KMS-11 (cell line): Measurements from ENCODE around the gene LRFN3.
A peak's percentile ranks its signal among the peaks of the same experiment; 100 is the strongest.

Experiments
- H2AFZ ChIP-seq: fragments of 200-600 bp; sonication (generic); 2 replicates; pipeline ENCODE4 v1.6.1; 2016; ENCODE audit warnings: antibody characterized with exemption, mixed run types, low read depth
- H3K27ac ChIP-seq: fragments of 200-600 bp; sonication (generic); 2 replicates; pipeline ENCODE4 v1.6.1; 2016; ENCODE audit warnings: mild to moderate bottlenecking, mixed run types
- H3K27me3 ChIP-seq: fragments of 200-600 bp; sonication (generic); 2 replicates; pipeline ENCODE4 v1.6.1; 2017; ENCODE audit warnings: mild to moderate bottlenecking, low read depth, mixed run types, moderate library complexity; ENCODE audit not compliant: insufficient read depth
- H3K36me3 ChIP-seq: fragments of 200-600 bp; sonication (generic); 2 replicates; pipeline ENCODE4 v1.6.1; 2017; ENCODE audit warnings: mild to moderate bottlenecking, mixed run types; ENCODE audit not compliant: insufficient read depth
- H3K4me1 ChIP-seq: fragments of 200-600 bp; sonication (generic); 2 replicates; pipeline ENCODE4 v1.6.1; 2016; ENCODE audit warnings: mild to moderate bottlenecking, low read depth, mixed run types; ENCODE audit not compliant: poor library complexity, severe bottlenecking
- H3K4me2 ChIP-seq: fragments of 200-600 bp; sonication (generic); 2 replicates; pipeline ENCODE4 v1.7.0; 2016; ENCODE audit warnings: mild to moderate bottlenecking, mixed run types
- H3K4me3 ChIP-seq: fragments of 200-600 bp; sonication (generic); IDR thresholded peaks from 2 replicates; pipeline ENCODE4 v1.6.1; 2017; ENCODE audit warnings: low read depth, low read length, mixed read lengths; ENCODE audit not compliant: insufficient read depth
- H3K79me2 ChIP-seq: fragments of 200-600 bp; sonication (generic); 2 replicates; pipeline ENCODE4 v1.6.1; 2016; ENCODE audit warnings: low read depth, mixed run types; ENCODE audit not compliant: insufficient read depth
- H3K9ac ChIP-seq: fragments of 200-600 bp; sonication (generic); 2 replicates; pipeline ENCODE4 v1.6.1; 2016; ENCODE audit warnings: mild to moderate bottlenecking, mixed run types
- H4K20me1 ChIP-seq: fragments of 200-600 bp; sonication (generic); 2 replicates; pipeline ENCODE4 v1.6.1; 2016; ENCODE audit warnings: mild to moderate bottlenecking, mixed run types; ENCODE audit not compliant: insufficient read depth
- TF ChIP-seq, protein P1 (sequence below): fragments of 200-600 bp; sonication (generic); conservative IDR thresholded peaks from 2 replicates; pipeline ENCODE4 v1.6.1; 2017; ENCODE audit warnings: low read depth, mild to moderate bottlenecking, antibody characterized with exemption, low read length, moderate library complexity, mixed read lengths

Gene LRFN3

DNA sequence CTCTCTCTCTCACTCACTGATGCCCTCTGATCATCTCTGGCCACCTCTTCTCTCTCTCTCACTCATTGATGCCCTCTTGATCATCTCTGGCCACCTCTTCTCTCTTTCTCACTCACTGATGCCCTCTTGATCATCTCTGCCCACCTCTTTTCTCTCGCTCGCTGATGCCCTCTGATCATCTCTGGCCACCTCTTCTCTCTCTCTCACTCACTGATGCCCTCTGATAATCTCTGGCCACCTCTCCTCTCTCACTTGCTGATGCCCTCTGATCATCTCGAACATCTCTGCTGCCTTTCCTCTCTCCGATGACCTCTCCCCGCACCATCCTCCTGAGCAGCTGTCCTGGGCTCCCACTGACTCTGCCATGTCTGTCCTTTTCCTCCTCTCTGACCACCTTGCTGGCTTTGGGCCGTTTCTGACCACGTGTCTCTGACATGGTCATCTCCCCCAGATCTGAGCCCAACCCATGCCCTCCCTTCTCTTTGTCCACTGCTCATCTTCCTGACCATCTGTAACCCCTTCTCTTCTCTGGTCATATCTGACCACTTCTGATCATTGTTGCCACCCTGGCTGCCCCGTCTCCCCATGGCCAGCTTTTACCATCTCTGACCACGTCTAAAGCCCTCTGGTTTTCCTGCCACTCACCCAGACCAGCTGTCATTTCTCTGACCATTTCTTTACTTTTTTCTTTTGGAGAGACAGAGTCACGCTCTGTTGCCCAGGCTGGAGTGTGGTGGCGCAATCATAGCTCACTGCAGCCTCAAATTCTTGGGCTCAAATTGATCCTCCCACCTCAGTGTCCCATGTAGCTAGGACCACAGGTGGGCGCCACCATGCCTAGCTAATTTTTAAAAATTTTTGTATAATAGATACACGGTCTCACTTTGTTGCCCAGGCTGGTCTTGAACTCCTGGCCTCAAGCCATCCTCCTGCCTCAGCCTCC lies 2.4 kb downstream of the LRFN3 start:
- Histone ChIP-seq H3K4me1 (peaks cover 20% of the 10 kb centered on the region), H4K20me1 (no peaks in the 10 kb centered on the region), H3K9ac (no peak overlapping the region), H3K27me3 (no peaks in the 10 kb centered on the region; the same call in 1 of the 2 replicates), H3K79me2 (no peaks in the 10 kb centered on the region), H2AFZ (no peak overlapping the region), H3K4me3 (no peak overlapping the region), H3K27ac (no peak overlapping the region), H3K36me3 (no peaks in the 10 kb centered on the region), H3K4me2 (peak overlapping the region; percentile 100; the same call in 1 of the 2 replicates)
- TF ChIP-seq, protein P1, sequence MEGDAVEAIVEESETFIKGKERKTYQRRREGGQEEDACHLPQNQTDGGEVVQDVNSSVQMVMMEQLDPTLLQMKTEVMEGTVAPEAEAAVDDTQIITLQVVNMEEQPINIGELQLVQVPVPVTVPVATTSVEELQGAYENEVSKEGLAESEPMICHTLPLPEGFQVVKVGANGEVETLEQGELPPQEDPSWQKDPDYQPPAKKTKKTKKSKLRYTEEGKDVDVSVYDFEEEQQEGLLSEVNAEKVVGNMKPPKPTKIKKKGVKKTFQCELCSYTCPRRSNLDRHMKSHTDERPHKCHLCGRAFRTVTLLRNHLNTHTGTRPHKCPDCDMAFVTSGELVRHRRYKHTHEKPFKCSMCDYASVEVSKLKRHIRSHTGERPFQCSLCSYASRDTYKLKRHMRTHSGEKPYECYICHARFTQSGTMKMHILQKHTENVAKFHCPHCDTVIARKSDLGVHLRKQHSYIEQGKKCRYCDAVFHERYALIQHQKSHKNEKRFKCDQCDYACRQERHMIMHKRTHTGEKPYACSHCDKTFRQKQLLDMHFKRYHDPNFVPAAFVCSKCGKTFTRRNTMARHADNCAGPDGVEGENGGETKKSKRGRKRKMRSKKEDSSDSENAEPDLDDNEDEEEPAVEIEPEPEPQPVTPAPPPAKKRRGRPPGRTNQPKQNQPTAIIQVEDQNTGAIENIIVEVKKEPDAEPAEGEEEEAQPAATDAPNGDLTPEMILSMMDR: no peak

DNA sequence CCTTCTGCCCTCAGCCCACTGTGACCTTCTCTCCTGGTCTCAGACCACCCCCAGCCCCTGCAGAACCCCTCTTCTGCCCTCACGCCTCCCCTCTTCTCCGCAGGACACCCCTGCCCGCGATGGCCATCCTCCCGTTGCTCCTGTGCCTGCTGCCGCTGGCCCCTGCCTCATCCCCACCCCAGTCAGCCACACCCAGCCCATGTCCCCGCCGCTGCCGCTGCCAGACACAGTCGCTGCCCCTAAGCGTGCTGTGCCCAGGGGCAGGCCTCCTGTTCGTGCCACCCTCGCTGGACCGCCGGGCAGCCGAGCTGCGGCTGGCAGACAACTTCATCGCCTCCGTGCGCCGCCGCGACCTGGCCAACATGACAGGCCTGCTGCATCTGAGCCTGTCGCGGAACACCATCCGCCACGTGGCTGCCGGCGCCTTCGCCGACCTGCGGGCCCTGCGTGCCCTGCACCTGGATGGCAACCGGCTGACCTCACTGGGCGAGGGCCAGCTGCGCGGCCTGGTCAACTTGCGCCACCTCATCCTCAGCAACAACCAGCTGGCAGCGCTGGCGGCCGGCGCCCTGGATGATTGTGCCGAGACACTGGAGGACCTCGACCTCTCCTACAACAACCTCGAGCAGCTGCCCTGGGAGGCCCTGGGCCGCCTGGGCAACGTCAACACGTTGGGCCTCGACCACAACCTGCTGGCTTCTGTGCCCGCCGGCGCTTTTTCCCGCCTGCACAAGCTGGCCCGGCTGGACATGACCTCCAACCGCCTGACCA lies 3.3 kb downstream of the LRFN3 start:
- no peaks in the 10 kb centered on the region for H3K79me2 ChIP-seq
- H3K4me1 ChIP-seq: peaks cover 20% of the 10 kb centered on the region
- H2AFZ ChIP-seq: no peak overlapping the region
- H3K27ac ChIP-seq: no peak overlapping the region
- TF ChIP-seq, protein P1: no peak
- no peaks in the 10 kb centered on the region for H3K36me3 ChIP-seq
- no peak overlapping the region for H3K4me2 ChIP-seq
- H3K27me3 ChIP-seq: no peaks in the 10 kb centered on the region; the same call in 1 of the 2 replicates
- no peak overlapping the region for H3K4me3 ChIP-seq
- no peaks in the 10 kb centered on the region for H4K20me1 ChIP-seq
- H3K9ac ChIP-seq: no peak overlapping the region

DNA sequence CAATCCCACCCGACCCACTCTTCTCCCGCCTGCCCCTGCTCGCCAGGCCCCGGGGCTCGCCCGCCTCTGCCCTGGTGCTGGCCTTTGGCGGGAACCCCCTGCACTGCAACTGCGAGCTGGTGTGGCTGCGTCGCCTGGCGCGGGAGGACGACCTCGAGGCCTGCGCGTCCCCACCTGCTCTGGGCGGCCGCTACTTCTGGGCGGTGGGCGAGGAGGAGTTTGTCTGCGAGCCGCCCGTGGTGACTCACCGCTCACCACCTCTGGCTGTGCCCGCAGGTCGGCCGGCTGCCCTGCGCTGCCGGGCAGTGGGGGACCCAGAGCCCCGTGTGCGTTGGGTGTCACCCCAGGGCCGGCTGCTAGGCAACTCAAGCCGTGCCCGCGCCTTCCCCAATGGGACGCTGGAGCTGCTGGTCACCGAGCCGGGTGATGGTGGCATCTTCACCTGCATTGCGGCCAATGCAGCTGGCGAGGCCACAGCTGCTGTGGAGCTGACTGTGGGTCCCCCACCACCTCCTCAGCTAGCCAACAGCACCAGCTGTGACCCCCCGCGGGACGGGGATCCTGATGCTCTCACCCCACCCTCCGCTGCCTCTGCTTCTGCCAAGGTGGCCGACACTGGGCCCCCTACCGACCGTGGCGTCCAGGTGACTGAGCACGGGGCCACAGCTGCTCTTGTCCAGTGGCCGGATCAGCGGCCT lies 4.1 kb downstream of the LRFN3 start:
- Histone ChIP-seq H4K20me1 (no peaks in the 10 kb centered on the region), H3K9ac (no peak overlapping the region), H2AFZ (no peak overlapping the region), H3K4me3 (no peak overlapping the region), H3K27me3 (no peaks in the 10 kb centered on the region), H3K27ac (no peak overlapping the region), H3K79me2 (no peaks in the 10 kb centered on the region), H3K4me1 (peaks cover 20% of the 10 kb centered on the region), H3K4me2 (no peak overlapping the region), H3K36me3 (no peaks in the 10 kb centered on the region)
- TF ChIP-seq, protein P1: no peak

DNA sequence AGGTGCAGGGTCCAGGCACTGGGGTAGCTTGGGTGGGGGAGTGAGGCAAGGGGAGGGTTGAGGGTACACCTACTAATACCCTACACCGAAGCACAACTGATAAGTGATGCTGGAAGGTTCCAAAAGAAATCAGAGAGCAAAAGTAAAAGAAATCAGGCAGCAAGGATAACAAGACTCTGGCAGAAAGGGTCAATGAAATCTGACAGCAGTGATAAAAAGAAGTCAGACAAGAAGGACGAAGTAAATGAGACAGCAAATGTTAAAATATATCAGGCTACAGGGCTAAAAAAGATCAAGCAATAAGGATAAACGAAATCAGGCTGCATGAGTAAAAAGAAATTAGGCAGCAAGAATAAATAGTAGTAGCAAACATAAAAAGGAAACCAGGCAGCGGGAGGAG lies 4.7 kb downstream of the LRFN3 start:
- TF ChIP-seq, protein P1: no peak

More for the DNA sequence above, 4.7 kb downstream of the LRFN3 start:
- Histone ChIP-seq H3K27me3 (no peaks in the 10 kb centered on the region), H3K27ac (no peak overlapping the region), H3K9ac (no peak overlapping the region), H3K36me3 (no peaks in the 10 kb centered on the region), H3K79me2 (no peaks in the 10 kb centered on the region), H3K4me2 (no peak overlapping the region), H3K4me1 (peaks cover 17% of the 10 kb centered on the region), H4K20me1 (no peaks in the 10 kb centered on the region), H3K4me3 (no peak overlapping the region), H2AFZ (no peak overlapping the region)
